GM12801 (cell line): Measurements from ENCODE around the gene SLIT1.

Experiments
- CTCF ChIP-seq: IDR thresholded peaks from one replicate; pipeline ENCODE4 v1.5.1; 2011; ENCODE audit warnings: control low read depth; ENCODE audit not compliant: insufficient read length; ENCODE audit errors: extremely low read depth

Gene SLIT1

GRCh38 chr10:97003151-97003803, 182.5 kb downstream of the SLIT1 start:
- TF ChIP-seq CTCF = no peak

- no peak for TF ChIP-seq CTCF
These were observed 183.1 kb downstream of the SLIT1 start for GRCh38 chr10:97002670-97003069.

GRCh38 chr10:97001183-97001991, 184.4 kb downstream of the SLIT1 start:
- no peak for TF ChIP-seq CTCF

GRCh38 chr10:97000487-97001182, 185.1 kb downstream of the SLIT1 start:
- TF ChIP-seq CTCF = no peak

- TF ChIP-seq CTCF = no peak
These were observed 185.8 kb downstream of the SLIT1 start for GRCh38 chr10:96999987-97000386.

- TF ChIP-seq CTCF = no peak
These were observed 186.4 kb downstream of the SLIT1 start for GRCh38 chr10:96999337-96999736.

GRCh38 chr10:96998329-96998888, 187.3 kb downstream of the SLIT1 start:
- TF ChIP-seq CTCF = no peak
